HCT116 (cell line): ENCODE measurements around the gene CHST9. TPM values are rescaled to one million over a fixed set of nuclear protein-coding genes. Genes with fewer than 3 reads are reported as not detected.

Experiments
- ATAC-seq: fragments of 200-7000 bp; cut with Tn5 transposase; 2 replicates; pipeline ENCODE4 v1.9.1; 2020; ENCODE audit warnings: mild to moderate bottlenecking, moderate library complexity
- BruUV-seq: library from RNA; stranded (reverse); fragments of 400-500 nt; replicated peaks from 2 replicates; lab custom pipeline; 2021; lab: Mats Ljungman, UMichigan
- CTCF ChIA-PET: fragments of 300-600 bp; sonication (Branson Sonifier 250); formaldehyde crosslinking; loops from one replicate; lab custom pipeline; 2021; ENCODE audit warnings: antibody characterized with exemption; lab: Charles Lee
- POLR2A ChIA-PET: fragments of 300-600, 350-600 bp; sonication (Branson Sonifier 250); formaldehyde crosslinking; loops from one replicate; lab custom pipeline; 2021; ENCODE audit warnings: antibody characterized with exemption; lab: Charles Lee
- RAD21 ChIA-PET, 2 experiments: fragments of 300-600 bp; sonication (Branson Sonifier 250); formaldehyde crosslinking; loops; one replicate each; lab custom pipeline; 2023; ENCODE audit warnings: low total read pairs in 2 of 2; ENCODE audit not compliant: uncharacterized antibody in 2 of 2, unreplicated experiment in 2 of 2, low non-redundant PET in 1 of 2; lab: Charles Lee
- DNase-seq: peaks from one replicate; pipeline ENCODE4 v3.0.0-alpha.2; 2010; ENCODE audit warnings: low read depth, low spot score
- H2AFZ ChIP-seq: fragments of 200-600 bp; shearing (Covaris generic), sonication (generic); 2 replicates; pipeline ENCODE4 v1.6.1; 2017; ENCODE audit warnings: low read depth, mixed run types, mixed read lengths, antibody characterized with exemption, low read length; ENCODE audit not compliant: poor library complexity, severe bottlenecking
- H3K27ac ChIP-seq: 2 replicates; pipeline ENCODE4 v1.5.1; 2012; ENCODE audit warnings: low read depth, low read length
- H3K27me3 ChIP-seq: fragments of 200-600 bp; sonication (generic); 2 replicates; pipeline ENCODE4 v1.6.1; 2016; ENCODE audit warnings: mixed run types, low read length, mixed read lengths; ENCODE audit not compliant: insufficient read depth
- H3K36me3 ChIP-seq, 2 experiments: fragments of 200-500 bp in 1 of 2; fragments of 200-600 bp in 1 of 2; sonication (Bioruptor generic) in 1 of 2; sonication (generic) in 1 of 2; 2 replicates each; pipeline versions ENCODE4 v1.5.1 to v1.6.1; 2014 to 2016; ENCODE audit warnings: low read length in 2 of 2, inconsistent platforms in 1 of 2, mixed read lengths in 1 of 2, mixed run types in 1 of 2; ENCODE audit not compliant: insufficient read depth in 2 of 2, control insufficient read depth in 1 of 2
- H3K4me1 ChIP-seq, 2 experiments: fragments of 200-600 bp in 1 of 2; sonication (generic) in 1 of 2; 2 replicates each; pipeline versions ENCODE4 v1.5.1 to v1.6.1; 2012 to 2017; ENCODE audit warnings: low read length in 2 of 2, inconsistent platforms in 1 of 2, mild to moderate bottlenecking in 1 of 2, mixed read lengths in 1 of 2, mixed run types in 1 of 2, moderate library complexity in 1 of 2; ENCODE audit not compliant: insufficient read depth in 2 of 2, control insufficient read depth in 1 of 2
- H3K4me2 ChIP-seq: fragments of 200-600 bp; sonication (generic); 2 replicates; pipeline ENCODE4 v1.6.1; 2017; ENCODE audit warnings: mixed run types, low read length, mixed read lengths
- H3K4me3 ChIP-seq, 2 experiments: fragments of 200-600 bp in 1 of 2; sonication (generic) in 1 of 2; replicated peaks in 1 of 2; 2 replicates each; pipeline ENCODE4 v1.5.1; 2011 to 2016; ENCODE audit warnings: low read length in 2 of 2, control low read depth in 1 of 2, low read depth in 1 of 2, mild to moderate bottlenecking in 1 of 2, mixed read lengths in 1 of 2, mixed run types in 1 of 2
- H3K79me2 ChIP-seq: fragments of 200-600 bp; sonication (generic); 2 replicates; pipeline ENCODE4 v1.6.1; 2017; ENCODE audit warnings: mild to moderate bottlenecking, mixed run types, low read length, moderate library complexity, mixed read lengths; ENCODE audit not compliant: insufficient read depth
- H3K9ac ChIP-seq: fragments of 200-600 bp; sonication (generic); 2 replicates; pipeline ENCODE4 v1.6.1; 2016; ENCODE audit warnings: low read length, mixed read lengths
- H3K9me2 ChIP-seq: fragments of 200-600 bp; sonication (generic), shearing (Covaris generic); 2 replicates; pipeline ENCODE4 v1.6.1; 2017; ENCODE audit warnings: mixed run types, mild to moderate bottlenecking, moderate library complexity; ENCODE audit not compliant: insufficient read depth
- H3K9me3 ChIP-seq, 2 experiments: fragments of 200-500 bp in 1 of 2; fragments of 200-600 bp in 1 of 2; sonication (Bioruptor generic) in 1 of 2; sonication (generic) in 1 of 2; 2 replicates each; pipeline ENCODE4 v1.6.1; 2014 to 2017; ENCODE audit warnings: low read length in 2 of 2, mixed read lengths in 2 of 2, inconsistent platforms in 1 of 2, low read depth in 1 of 2, mild to moderate bottlenecking in 1 of 2, mixed run types in 1 of 2, moderate library complexity in 1 of 2; ENCODE audit not compliant: control insufficient read depth in 1 of 2, insufficient read depth in 1 of 2
- H4K20me1 ChIP-seq: fragments of 200-600 bp; sonication (generic), shearing (Covaris generic); 2 replicates; pipeline ENCODE4 v1.6.1; 2017; ENCODE audit warnings: mixed run types, mild to moderate bottlenecking, moderate library complexity; ENCODE audit not compliant: insufficient read depth
- CEBPB ChIP-seq: IDR thresholded peaks from 2 replicates; pipeline ENCODE4 v1.6.1; 2012; ENCODE audit warnings: low read depth
- EGR1 ChIP-seq: IDR thresholded peaks from 2 replicates; pipeline ENCODE4 v1.6.1; 2012; ENCODE audit warnings: low read depth
- ELF1 ChIP-seq: IDR thresholded peaks from 2 replicates; pipeline ENCODE4 v1.6.1; 2012; ENCODE audit warnings: low read depth, borderline replicate concordance
- EZH2 ChIP-seq: fragments of 200-600 bp; sonication (generic); IDR thresholded peaks from 2 replicates; pipeline ENCODE4 v1.6.1; 2017; ENCODE audit warnings: antibody characterized with exemption, mixed run types
- FOSL1 ChIP-seq: IDR thresholded peaks from 2 replicates; pipeline ENCODE4 v1.6.1; 2012; ENCODE audit warnings: low read depth
- POLR2A ChIP-seq: IDR thresholded peaks from 2 replicates; pipeline ENCODE4 v1.7.0; 2011; ENCODE audit warnings: borderline replicate concordance; ENCODE audit not compliant: insufficient read depth, insufficient read length; ENCODE audit errors: extremely low read depth
- SIN3A ChIP-seq: IDR thresholded peaks from 2 replicates; pipeline ENCODE4 v1.6.1; 2012; ENCODE audit warnings: low read depth
- SP1 ChIP-seq: IDR thresholded peaks from 2 replicates; pipeline ENCODE4 v1.6.1; 2012; ENCODE audit warnings: low read depth
- YY1 ChIP-seq: IDR thresholded peaks from 2 replicates; pipeline ENCODE4 v1.6.1; 2011; ENCODE audit warnings: low read length, low read depth, moderate library complexity, mild to moderate bottlenecking; ENCODE audit not compliant: insufficient replicate concordance; ENCODE audit errors: extremely low read depth
- ZFX ChIP-seq: fragments of 450-650 bp; IDR thresholded peaks from 2 replicates; pipeline ENCODE4 v1.6.1; 2017
- intact Hi-C: fragments of 100-400 bp; cut with micrococcal nuclease; formaldehyde crosslinking; loops from 2 replicates; pipeline ENCODE4 v1.10.0; 2022
- total RNA-seq: library from RNA; stranded (reverse); gene quantifications from one replicate; pipeline ENCODE4 v1.2.1, GENCODE V29; 2021; ENCODE audit not compliant: unreplicated experiment
- TF ChIP-seq, protein P1 (sequence below): IDR thresholded peaks from 2 replicates; pipeline ENCODE4 v1.6.1; 2012; ENCODE audit warnings: low read depth

Gene CHST9
- total RNA-seq, 1 experiment from 2014 or later: not detected

- Histone ChIP-seq H3K4me2 (no peak overlapping the region), H3K9me3 (no peaks in the 10 kb centered on the region), H2AFZ (no peak overlapping the region), H3K9ac (no peak overlapping the region), H3K27me3 (no peaks in the 10 kb centered on the region), H3K9me2 (no peaks in the 10 kb centered on the region), H3K4me3 (no peak overlapping the region), H4K20me1 (no peaks in the 10 kb centered on the region), H3K27ac (no peak overlapping the region), H3K36me3 (no peaks in the 10 kb centered on the region), H3K79me2 (no peaks in the 10 kb centered on the region), H3K4me1 (no peaks in the 10 kb centered on the region)
- POLR2A ChIA-PET: no interaction called here
- no peak for DNase-seq
- no peak for TF ChIP-seq SP1
- TF ChIP-seq, protein P1, sequence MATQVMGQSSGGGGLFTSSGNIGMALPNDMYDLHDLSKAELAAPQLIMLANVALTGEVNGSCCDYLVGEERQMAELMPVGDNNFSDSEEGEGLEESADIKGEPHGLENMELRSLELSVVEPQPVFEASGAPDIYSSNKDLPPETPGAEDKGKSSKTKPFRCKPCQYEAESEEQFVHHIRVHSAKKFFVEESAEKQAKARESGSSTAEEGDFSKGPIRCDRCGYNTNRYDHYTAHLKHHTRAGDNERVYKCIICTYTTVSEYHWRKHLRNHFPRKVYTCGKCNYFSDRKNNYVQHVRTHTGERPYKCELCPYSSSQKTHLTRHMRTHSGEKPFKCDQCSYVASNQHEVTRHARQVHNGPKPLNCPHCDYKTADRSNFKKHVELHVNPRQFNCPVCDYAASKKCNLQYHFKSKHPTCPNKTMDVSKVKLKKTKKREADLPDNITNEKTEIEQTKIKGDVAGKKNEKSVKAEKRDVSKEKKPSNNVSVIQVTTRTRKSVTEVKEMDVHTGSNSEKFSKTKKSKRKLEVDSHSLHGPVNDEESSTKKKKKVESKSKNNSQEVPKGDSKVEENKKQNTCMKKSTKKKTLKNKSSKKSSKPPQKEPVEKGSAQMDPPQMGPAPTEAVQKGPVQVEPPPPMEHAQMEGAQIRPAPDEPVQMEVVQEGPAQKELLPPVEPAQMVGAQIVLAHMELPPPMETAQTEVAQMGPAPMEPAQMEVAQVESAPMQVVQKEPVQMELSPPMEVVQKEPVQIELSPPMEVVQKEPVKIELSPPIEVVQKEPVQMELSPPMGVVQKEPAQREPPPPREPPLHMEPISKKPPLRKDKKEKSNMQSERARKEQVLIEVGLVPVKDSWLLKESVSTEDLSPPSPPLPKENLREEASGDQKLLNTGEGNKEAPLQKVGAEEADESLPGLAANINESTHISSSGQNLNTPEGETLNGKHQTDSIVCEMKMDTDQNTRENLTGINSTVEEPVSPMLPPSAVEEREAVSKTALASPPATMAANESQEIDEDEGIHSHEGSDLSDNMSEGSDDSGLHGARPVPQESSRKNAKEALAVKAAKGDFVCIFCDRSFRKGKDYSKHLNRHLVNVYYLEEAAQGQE: no peak
- TF ChIP-seq SIN3A: no peak
- no peak for TF ChIP-seq ELF1
- no peak for TF ChIP-seq EGR1
- TF ChIP-seq EZH2: no peak
- TF ChIP-seq POLR2A: no peak
- no peak for TF ChIP-seq ZFX
- TF ChIP-seq FOSL1: no peak
- no peak for TF ChIP-seq CEBPB
- TF ChIP-seq YY1: no peak
- RAD21 ChIA-PET: no interaction called here
- no TSS peak for BruUV-seq
- intact Hi-C loops: no loop called here
- ATAC-seq: no peak
- CTCF ChIA-PET: no interaction called here
Observed at GRCh38 chr18:27165412-27165811, 19.7 kb downstream of the CHST9 start.
